H1 (cell line): ENCODE measurements around the gene NAA38. TPM values are rescaled to one million over a fixed set of nuclear protein-coding genes. Genes with fewer than 3 reads are reported as not detected.
"Not testable (repeated sequence)": the region's sequence is repeated elsewhere in the genome, so short reads cannot be mapped to it uniquely, and the experiment has no call there.

ENCODE experiments used
- CTCF ChIA-PET: fragments of 300-600 bp; sonication (Branson Sonifier 250); formaldehyde crosslinking; loops from one replicate; lab custom pipeline; 2021; ENCODE audit not compliant: partially characterized antibody; lab: Charles Lee
- POLR2A ChIA-PET: fragments of 300-600 bp; sonication (Branson Sonifier 250); formaldehyde crosslinking; loops from one replicate; lab custom pipeline; 2021; ENCODE audit warnings: inconsistent platforms; ENCODE audit not compliant: partially characterized antibody; lab: Charles Lee
- DNase-seq, 2 experiments: peaks; one replicate each; pipeline versions ENCODE4 v3.0.0 to v3.0.0-alpha.2; 2010 to 2022; ENCODE audit warnings: low spot score in 2 of 2, low read depth in 1 of 2, mixed read lengths in 1 of 2
- FAIRE-seq: peaks from 2 replicates; lab custom pipeline; 2011; peaks lifted over from hg19 to GRCh38; lab: Jason Lieb, UNC
- H2AFZ ChIP-seq: 2 replicates; pipeline ENCODE4 v1.8.1; 2012; ENCODE audit warnings: low read length, inconsistent platforms
- H2AK5ac ChIP-seq: 2 replicates; pipeline ENCODE4 v1.6.1; 2013; ENCODE audit warnings: low read depth, low read length
- H2BK120ac ChIP-seq: replicated peaks from 2 replicates; pipeline ENCODE3; 2013; ENCODE audit warnings: low read depth, low read length, inconsistent platforms
- H2BK12ac ChIP-seq: 2 replicates; pipeline ENCODE4 v1.6.1; 2013; ENCODE audit warnings: low read depth, low read length
- H2BK15ac ChIP-seq: 2 replicates; pipeline ENCODE4 v1.6.1; 2013; ENCODE audit warnings: low read length
- H2BK20ac ChIP-seq: 2 replicates; pipeline ENCODE4 v1.6.1; 2013; ENCODE audit warnings: low read length
- H2BK5ac ChIP-seq: 2 replicates; pipeline ENCODE4 v1.6.1; 2013; ENCODE audit warnings: low read depth, low read length
- H3K14ac ChIP-seq: 2 replicates; pipeline ENCODE4 v1.6.1; 2013; ENCODE audit warnings: inconsistent platforms; ENCODE audit not compliant: insufficient read length
- H3K18ac ChIP-seq: 2 replicates; pipeline ENCODE4 v1.6.1; 2013; ENCODE audit warnings: low read length; ENCODE audit errors: extremely low read depth
- H3K23ac ChIP-seq: 2 replicates; pipeline ENCODE4 v1.6.1; 2013; ENCODE audit warnings: inconsistent platforms; ENCODE audit not compliant: insufficient read length
- H3K23me2 ChIP-seq: 2 replicates; pipeline ENCODE4 v1.6.1; 2013; ENCODE audit warnings: low read depth, low read length
- H3K27ac ChIP-seq: 2 replicates; pipeline ENCODE4 v1.6.1; 2011; ENCODE audit warnings: low read depth, low read length, inconsistent platforms
- H3K27me3 ChIP-seq, 4 experiments: replicated peaks in 1 of 4; 1 replicate in 1 of 4; 2 replicates in 3 of 4; pipeline versions ENCODE4 v1.6.1 to v1.8.1; 2011 to 2013; ENCODE audit warnings: low read length in 3 of 4, mild to moderate bottlenecking in 3 of 4, inconsistent platforms in 2 of 4, mixed read lengths in 2 of 4, moderate library complexity in 1 of 4; ENCODE audit not compliant: control insufficient read depth in 3 of 4, insufficient read depth in 3 of 4; ENCODE audit errors: extremely low read depth in 1 of 4
- H3K36me3 ChIP-seq, 4 experiments: 2 replicates each; pipeline versions ENCODE4 v1.6.1 to v1.8.1; 2011 to 2013; ENCODE audit warnings: mild to moderate bottlenecking in 4 of 4, low read length in 3 of 4, moderate library complexity in 2 of 4, control low read depth in 1 of 4, inconsistent platforms in 1 of 4; ENCODE audit not compliant: insufficient read depth in 4 of 4, control insufficient read depth in 2 of 4
- H3K4ac ChIP-seq: replicated peaks from 2 replicates; pipeline ENCODE3; 2013; ENCODE audit warnings: low read length, low read depth, mixed read lengths, inconsistent platforms; ENCODE audit not compliant: insufficient read length
- H3K4me1 ChIP-seq, 4 experiments: replicated peaks in 1 of 4; 1 replicate in 1 of 4; 2 replicates in 3 of 4; pipeline versions ENCODE4 v1.6.1 to v1.8.1; 2011 to 2013; ENCODE audit warnings: low read length in 3 of 4, inconsistent platforms in 2 of 4, mixed read lengths in 1 of 4; ENCODE audit not compliant: insufficient read depth in 4 of 4, control insufficient read depth in 3 of 4
- H3K4me2 ChIP-seq, 2 experiments: 2 replicates each; pipeline versions ENCODE4 v1.6.1 to v1.8.1; 2011 to 2013; ENCODE audit warnings: low read depth in 2 of 2, low read length in 2 of 2, control low read depth in 1 of 2, inconsistent platforms in 1 of 2, mild to moderate bottlenecking in 1 of 2; ENCODE audit not compliant: insufficient read depth in 1 of 2
- H3K4me3 ChIP-seq, 4 experiments: fragments of 200-600, 300-600 bp in 1 of 4; sonication (generic), shearing (Covaris generic), sonication (Bioruptor Twin) in 1 of 4; 2 replicates each; pipeline versions ENCODE4 v1.5.1 to v1.8.1; 2011 to 2016; ENCODE audit warnings: low read length in 4 of 4, low read depth in 3 of 4, control low read depth in 2 of 4, inconsistent platforms in 2 of 4, mild to moderate bottlenecking in 2 of 4, mixed read lengths in 1 of 4, moderate library complexity in 1 of 4; ENCODE audit not compliant: insufficient read depth in 2 of 4; ENCODE audit errors: extremely low read depth in 1 of 4
- H3K56ac ChIP-seq: replicated peaks from 2 replicates; pipeline ENCODE3; 2013; ENCODE audit warnings: low read depth, mild to moderate bottlenecking, mixed read lengths, low read length, inconsistent platforms; ENCODE audit not compliant: insufficient read length
- H3K79me1 ChIP-seq: 2 replicates; pipeline ENCODE4 v1.6.1; 2013; ENCODE audit warnings: low read depth, low read length, control low read depth
- H3K79me2 ChIP-seq, 2 experiments: 2 replicates each; pipeline versions ENCODE4 v1.6.1 to v1.8.1; 2012 to 2013; ENCODE audit warnings: low read length in 2 of 2, mild to moderate bottlenecking in 2 of 2, inconsistent platforms in 1 of 2; ENCODE audit not compliant: insufficient read depth in 2 of 2, control insufficient read depth in 1 of 2
- H3K9ac ChIP-seq, 4 experiments: replicated peaks in 1 of 4; 1 replicate in 1 of 4; 2 replicates in 3 of 4; pipeline versions ENCODE4 v1.6.1 to v1.8.1; 2011 to 2013; ENCODE audit warnings: low read depth in 3 of 4, low read length in 3 of 4, control low read depth in 2 of 4, mild to moderate bottlenecking in 2 of 4, moderate library complexity in 2 of 4, inconsistent platforms in 1 of 4; ENCODE audit errors: extremely low read depth in 1 of 4
- H3K9me3 ChIP-seq, 2 experiments: 2 replicates each; pipeline versions ENCODE4 v1.6.1 to v1.8.1; 2012 to 2013; ENCODE audit warnings: mild to moderate bottlenecking in 2 of 2, moderate library complexity in 2 of 2, control low read depth in 1 of 2, inconsistent platforms in 1 of 2, low read depth in 1 of 2, low read length in 1 of 2, mixed read lengths in 1 of 2; ENCODE audit not compliant: insufficient read depth in 2 of 2
- H4K20me1 ChIP-seq, 2 experiments: replicated peaks in 1 of 2; 2 replicates each; pipeline versions ENCODE3 to v1.8.1; 2011 to 2013; ENCODE audit warnings: inconsistent platforms in 2 of 2, low read length in 2 of 2, mild to moderate bottlenecking in 1 of 2; ENCODE audit not compliant: insufficient read depth in 2 of 2, control insufficient read depth in 1 of 2
- H4K5ac ChIP-seq: 2 replicates; pipeline ENCODE4 v1.6.1; 2013; ENCODE audit warnings: low read length, low read depth, mixed read lengths, inconsistent platforms; ENCODE audit not compliant: insufficient read length
- H4K8ac ChIP-seq: 2 replicates; pipeline ENCODE4 v1.8.0; 2013; ENCODE audit warnings: mild to moderate bottlenecking, moderate library complexity, low read length, inconsistent platforms; ENCODE audit not compliant: insufficient read depth; ENCODE audit errors: extremely low read depth
- H4K91ac ChIP-seq: replicated peaks from 2 replicates; pipeline ENCODE3; 2013; ENCODE audit warnings: low read length, mixed read lengths, inconsistent platforms; ENCODE audit not compliant: insufficient read length
- CBX8 ChIP-seq: fragments of 300-800, 300-1000 bp; sonication (generic); IDR thresholded peaks from 2 replicates; pipeline ENCODE4 v1.7.1; 2016; ENCODE audit warnings: low read depth, low read length, borderline replicate concordance
- CTCF ChIP-seq, 3 experiments: IDR thresholded peaks; 1 replicate in 2 of 3; 2 replicates in 1 of 3; pipeline versions ENCODE4 v1.5.1 to v1.6.1; 2011; ENCODE audit warnings: low read length in 3 of 3, mild to moderate bottlenecking in 3 of 3, inconsistent platforms in 2 of 3, low read depth in 1 of 3, moderate library complexity in 1 of 3; ENCODE audit not compliant: insufficient read depth in 1 of 3; ENCODE audit errors: control extremely low read depth in 1 of 3
- RFX5 ChIP-seq: IDR thresholded peaks from 2 replicates; pipeline ENCODE4 v1.6.1; 2011; ENCODE audit warnings: low read depth, low read length, improper control_type of control experiment, borderline replicate concordance
- SAP30 ChIP-seq: fragments of 300-600 bp; sonication (generic); IDR thresholded peaks from 2 replicates; pipeline ENCODE4 v1.7.1; 2012; ENCODE audit warnings: low read length, moderate library complexity, mild to moderate bottlenecking, inconsistent platforms; ENCODE audit not compliant: insufficient read depth, insufficient replicate concordance
- SIRT6 ChIP-seq: IDR thresholded peaks from one replicate; pipeline ENCODE4 v1.7.1; 2012; ENCODE audit warnings: low read length, inconsistent platforms
- SP4 ChIP-seq: IDR thresholded peaks from 2 replicates; pipeline ENCODE4 v1.6.1; 2012; ENCODE audit warnings: low read length, inconsistent platforms
- YY1 ChIP-seq: IDR thresholded peaks from 2 replicates; pipeline ENCODE4 v1.6.1; 2011; ENCODE audit warnings: low read depth, mild to moderate bottlenecking, low read length
- WGBS, 2 experiments: shearing (Covaris generic) in 1 of 2; methylation state at CpG; one replicate each; pipeline versions ENCODE4 v1.1.6 to v1.1.7; 2013 to 2015; ENCODE audit warnings: low lambda C conversion rate in 2 of 2, mixed read lengths in 2 of 2, inconsistent platforms in 1 of 2, low coverage in 1 of 2, missing lambda C conversion rate in 1 of 2; ENCODE audit not compliant: insufficient replicate concordance in 2 of 2, insufficient coverage in 1 of 2, insufficient read length in 1 of 2; ENCODE audit errors: extremely low coverage in 1 of 2, missing lambda C conversion rate in 1 of 2; 5-methylcytosine and 5-hydroxymethylcytosine counted together
- polyA plus RNA-seq, 7 experiments: library from polyadenylated mRNA; depleted of rRNA in 3 of 7; stranded (reverse) in 5 of 7; unstranded in 2 of 7; fragments of >200 nt in 5 of 7; fragments of 200-250 nt in 2 of 7; gene quantifications; 1 replicate in 5 of 7; 2 replicates in 1 of 7; 4 replicates in 1 of 7; pipeline versions ENCODE4 v1.2.1 to v1.2.3, GENCODE V29; 2011 to 2013; ENCODE audit warnings: missing spikeins in 2 of 7, mixed read lengths in 2 of 7
- total RNA-seq: library from RNA; stranded (reverse); fragmentation: NEBNext Ultra II Directional; extraction: Animal tissue kit (Norgen Biotek cat#: 25700); gene quantifications from 2 replicates; pipeline ENCODE4 v1.2.1, GENCODE V29; 2021

NAA38 gene
- total and polyA plus RNA-seq, 2 of the 8 experiments (the other 6 are each of a cell fraction or from before 2014, with no cell fraction given): 30.2 to 109 TPM

GRCh38 chr17:7811251-7811650, 46.1 kb downstream of the NAA38 start (continued):
- no peak for TF ChIP-seq CTCF (IDR thresholded peaks at IDR 0.05; ENCODE audit: control extremely low read depth in 1 of 3, insufficient read depth in 1 of 3, low read depth in 1 of 3, low read length in 3 of 3)
- TF ChIP-seq SAP30: no peak
- TF ChIP-seq CBX8: no peak
- no peak for TF ChIP-seq YY1
- TF ChIP-seq RFX5: no peak
- TF ChIP-seq SP4: no peak
- TF ChIP-seq SIRT6: no peak

GRCh38 chr17:7809791-7810343, 47.5 kb downstream of the NAA38 start:
- H3K9ac ChIP-seq, H3K9me3 ChIP-seq, H3K18ac ChIP-seq, DNase-seq, H4K8ac ChIP-seq, H2BK120ac ChIP-seq, H2BK12ac ChIP-seq, H3K79me1 ChIP-seq, H3K23ac ChIP-seq, H4K20me1 ChIP-seq, H3K56ac ChIP-seq, H4K5ac ChIP-seq, POLR2A ChIA-PET, H3K27me3 ChIP-seq, H3K27ac ChIP-seq, H3K4me1 ChIP-seq, H2BK5ac ChIP-seq, H2AK5ac ChIP-seq, FAIRE-seq, H3K14ac ChIP-seq, H2AFZ ChIP-seq, H3K4me3 ChIP-seq, H3K79me2 ChIP-seq, H2BK15ac ChIP-seq, H3K4me2 ChIP-seq, H3K4ac ChIP-seq, H4K91ac ChIP-seq, H3K23me2 ChIP-seq, H3K36me3 ChIP-seq, H2BK20ac ChIP-seq: not testable (repeated sequence)
- WGBS, 2 experiments: 83% methylated on average over 6 of the region's 9 CpGs; no CpG with 5 or more reads in 1 of the 2 experiments
- CTCF ChIA-PET: interaction anchor here (1.2 to 1.3 kb wide), 2 partner anchors 9 to 10 kb away, joined by 6 read pairs; no protein-coding TSS in a partner anchor
